Measurements from ENCODE around the gene MEIS1.

DNA sequence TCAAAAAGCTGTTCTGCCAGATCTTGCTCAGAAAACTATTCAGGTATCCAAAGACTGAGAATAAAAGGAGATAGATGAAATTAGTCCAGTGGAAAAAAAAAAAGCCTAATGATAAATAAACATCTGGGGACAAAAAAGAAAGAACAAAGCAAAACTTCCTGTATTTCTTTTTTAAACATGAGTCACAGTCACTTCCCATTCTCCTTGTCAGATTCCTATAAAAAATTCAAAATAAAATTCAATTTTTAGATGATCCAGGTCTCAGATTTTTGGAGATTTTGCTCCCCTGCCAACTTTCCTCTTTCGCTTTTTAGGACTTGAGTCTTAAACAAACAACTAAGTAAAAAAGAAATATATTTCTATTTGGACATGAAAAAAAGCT lies 127.4 kb downstream of the MEIS1 start:
- TF ChIP-seq CTCF (IDR thresholded peaks at IDR 0.05): no peak
- TF ChIP-seq POLR2A (IDR thresholded peaks at IDR 0.05): no peak

All from lower leg skin (tissue), 3 donors.